ENCODE results near the gene ZNF423. TPM values are rescaled to one million over a fixed set of nuclear protein-coding genes. Genes with fewer than 3 reads are reported as not detected.
A peak's percentile ranks its signal among the peaks of the same experiment; 100 is the strongest.

ZNF423 gene
- total and polyA plus RNA-seq, 2 experiments from 2014 or later, result 14.9 to 41.8 TPM

DNA sequence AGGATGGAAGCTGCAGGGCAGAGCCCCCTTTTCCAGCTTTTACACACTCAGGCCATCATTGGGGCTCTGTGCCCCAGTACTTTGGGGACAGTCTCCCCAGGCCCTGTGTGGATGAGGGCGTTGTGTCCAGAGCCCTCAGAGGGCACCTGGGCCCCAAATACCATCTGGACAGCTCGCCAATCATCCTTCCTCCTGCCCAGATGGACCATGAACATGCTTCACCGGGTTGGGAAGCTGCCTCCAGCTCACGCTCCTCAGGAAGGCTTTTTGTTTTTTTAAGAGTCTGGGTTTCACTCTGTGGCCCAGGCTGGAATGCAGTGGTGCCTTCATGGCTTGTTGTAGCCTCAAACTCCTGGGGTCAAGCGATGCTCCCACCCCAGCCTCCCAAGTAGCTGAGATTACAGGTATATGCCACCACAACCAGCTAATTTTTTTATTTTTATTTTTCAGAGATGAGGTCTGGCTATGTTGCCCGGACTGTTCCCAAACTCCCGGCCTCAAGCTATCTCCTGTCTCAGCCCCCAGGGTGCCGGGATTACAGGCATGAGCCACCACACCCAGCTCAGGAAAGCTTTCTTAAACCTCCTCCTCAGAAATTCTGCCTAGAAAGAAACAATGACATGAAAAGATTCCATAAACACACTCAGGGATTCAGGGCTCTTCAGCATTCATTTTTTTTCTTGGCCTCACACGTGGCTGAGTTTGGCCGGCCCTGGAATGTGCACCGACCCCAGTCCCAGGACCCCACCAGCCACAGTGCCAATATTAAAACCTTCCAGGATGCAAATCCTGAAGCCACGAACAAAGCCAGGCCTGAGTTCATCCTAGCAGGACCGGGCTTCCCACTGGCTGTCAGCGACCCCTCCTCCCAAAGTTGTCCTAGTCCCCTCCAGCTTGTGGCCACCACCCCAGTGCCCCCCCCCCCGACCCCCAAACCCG is 27.4 kb upstream of the ZNF423 start:
- Mint-ChIP-seq H3K4me3 (no peak overlapping the region), H3K27me3 (ENCODE audit: insufficient read depth, low read depth, poor library complexity) (no peaks in the 10 kb centered on the region), H3K9me3 (no peaks in the 10 kb centered on the region), H3K36me3 (ENCODE audit: low read depth) (no peaks in the 10 kb centered on the region), H3K27ac (no peak overlapping the region), H3K4me1 (peaks cover 12% of the 10 kb centered on the region)
- Histone ChIP-seq H2AFZ (peak overlapping the region; percentile 81), H3K4me2 (0 out of 2 replicates have a peak overlapping the region, but pooled peaks have one; percentile 17), H4K20me1 (replicated peaks; ENCODE audit: insufficient read depth) (no peaks in the 10 kb centered on the region), H3K27ac (ENCODE audit: low read depth) (no peak overlapping the region), H3K4me3 (no peak overlapping the region), H3K4me1 (ENCODE audit: insufficient read depth) (peaks cover 10% of the 10 kb centered on the region; the same call in 1 of the 2 replicates), H3K9me2 (ENCODE audit: insufficient read depth) (no peaks in the 10 kb centered on the region), H3K36me3 (ENCODE audit: insufficient read depth) (no peaks in the 10 kb centered on the region), H3K27me3 (ENCODE audit: insufficient read depth) (no peaks in the 10 kb centered on the region), H3K79me2 (replicated peaks; ENCODE audit: insufficient read depth) (no peaks in the 10 kb centered on the region), H3F3A (replicated peaks; ENCODE audit: low read depth) (no peaks in the 10 kb centered on the region)
- peak; percentile 50 for ATAC-seq
- no peak for DNase-seq (ENCODE audit: low spot score)
- TF ChIP-seq ZNF114 (CRISPR knock-in tag; IDR thresholded peaks at IDR 0.05) (no peak), EZH2phosphoT487 (IDR thresholded peaks at IDR 0.05; ENCODE audit: unreplicated experiment) (no peak), STAT1 (IDR thresholded peaks at IDR 0.05; ENCODE audit: unreplicated experiment) (no peak)

GRCh38 chr16:49881890-49882289 is 26.0 kb upstream of the ZNF423 start:
- H3K27me3 Mint-ChIP-seq (ENCODE audit: insufficient read depth, low read depth, poor library complexity), result peaks cover 7% of the 10 kb centered on the region
- no peak for TF ChIP-seq JUNB (IDR thresholded peaks at IDR 0.05; ENCODE audit: unreplicated experiment)
- TF ChIP-seq, protein P1, sequence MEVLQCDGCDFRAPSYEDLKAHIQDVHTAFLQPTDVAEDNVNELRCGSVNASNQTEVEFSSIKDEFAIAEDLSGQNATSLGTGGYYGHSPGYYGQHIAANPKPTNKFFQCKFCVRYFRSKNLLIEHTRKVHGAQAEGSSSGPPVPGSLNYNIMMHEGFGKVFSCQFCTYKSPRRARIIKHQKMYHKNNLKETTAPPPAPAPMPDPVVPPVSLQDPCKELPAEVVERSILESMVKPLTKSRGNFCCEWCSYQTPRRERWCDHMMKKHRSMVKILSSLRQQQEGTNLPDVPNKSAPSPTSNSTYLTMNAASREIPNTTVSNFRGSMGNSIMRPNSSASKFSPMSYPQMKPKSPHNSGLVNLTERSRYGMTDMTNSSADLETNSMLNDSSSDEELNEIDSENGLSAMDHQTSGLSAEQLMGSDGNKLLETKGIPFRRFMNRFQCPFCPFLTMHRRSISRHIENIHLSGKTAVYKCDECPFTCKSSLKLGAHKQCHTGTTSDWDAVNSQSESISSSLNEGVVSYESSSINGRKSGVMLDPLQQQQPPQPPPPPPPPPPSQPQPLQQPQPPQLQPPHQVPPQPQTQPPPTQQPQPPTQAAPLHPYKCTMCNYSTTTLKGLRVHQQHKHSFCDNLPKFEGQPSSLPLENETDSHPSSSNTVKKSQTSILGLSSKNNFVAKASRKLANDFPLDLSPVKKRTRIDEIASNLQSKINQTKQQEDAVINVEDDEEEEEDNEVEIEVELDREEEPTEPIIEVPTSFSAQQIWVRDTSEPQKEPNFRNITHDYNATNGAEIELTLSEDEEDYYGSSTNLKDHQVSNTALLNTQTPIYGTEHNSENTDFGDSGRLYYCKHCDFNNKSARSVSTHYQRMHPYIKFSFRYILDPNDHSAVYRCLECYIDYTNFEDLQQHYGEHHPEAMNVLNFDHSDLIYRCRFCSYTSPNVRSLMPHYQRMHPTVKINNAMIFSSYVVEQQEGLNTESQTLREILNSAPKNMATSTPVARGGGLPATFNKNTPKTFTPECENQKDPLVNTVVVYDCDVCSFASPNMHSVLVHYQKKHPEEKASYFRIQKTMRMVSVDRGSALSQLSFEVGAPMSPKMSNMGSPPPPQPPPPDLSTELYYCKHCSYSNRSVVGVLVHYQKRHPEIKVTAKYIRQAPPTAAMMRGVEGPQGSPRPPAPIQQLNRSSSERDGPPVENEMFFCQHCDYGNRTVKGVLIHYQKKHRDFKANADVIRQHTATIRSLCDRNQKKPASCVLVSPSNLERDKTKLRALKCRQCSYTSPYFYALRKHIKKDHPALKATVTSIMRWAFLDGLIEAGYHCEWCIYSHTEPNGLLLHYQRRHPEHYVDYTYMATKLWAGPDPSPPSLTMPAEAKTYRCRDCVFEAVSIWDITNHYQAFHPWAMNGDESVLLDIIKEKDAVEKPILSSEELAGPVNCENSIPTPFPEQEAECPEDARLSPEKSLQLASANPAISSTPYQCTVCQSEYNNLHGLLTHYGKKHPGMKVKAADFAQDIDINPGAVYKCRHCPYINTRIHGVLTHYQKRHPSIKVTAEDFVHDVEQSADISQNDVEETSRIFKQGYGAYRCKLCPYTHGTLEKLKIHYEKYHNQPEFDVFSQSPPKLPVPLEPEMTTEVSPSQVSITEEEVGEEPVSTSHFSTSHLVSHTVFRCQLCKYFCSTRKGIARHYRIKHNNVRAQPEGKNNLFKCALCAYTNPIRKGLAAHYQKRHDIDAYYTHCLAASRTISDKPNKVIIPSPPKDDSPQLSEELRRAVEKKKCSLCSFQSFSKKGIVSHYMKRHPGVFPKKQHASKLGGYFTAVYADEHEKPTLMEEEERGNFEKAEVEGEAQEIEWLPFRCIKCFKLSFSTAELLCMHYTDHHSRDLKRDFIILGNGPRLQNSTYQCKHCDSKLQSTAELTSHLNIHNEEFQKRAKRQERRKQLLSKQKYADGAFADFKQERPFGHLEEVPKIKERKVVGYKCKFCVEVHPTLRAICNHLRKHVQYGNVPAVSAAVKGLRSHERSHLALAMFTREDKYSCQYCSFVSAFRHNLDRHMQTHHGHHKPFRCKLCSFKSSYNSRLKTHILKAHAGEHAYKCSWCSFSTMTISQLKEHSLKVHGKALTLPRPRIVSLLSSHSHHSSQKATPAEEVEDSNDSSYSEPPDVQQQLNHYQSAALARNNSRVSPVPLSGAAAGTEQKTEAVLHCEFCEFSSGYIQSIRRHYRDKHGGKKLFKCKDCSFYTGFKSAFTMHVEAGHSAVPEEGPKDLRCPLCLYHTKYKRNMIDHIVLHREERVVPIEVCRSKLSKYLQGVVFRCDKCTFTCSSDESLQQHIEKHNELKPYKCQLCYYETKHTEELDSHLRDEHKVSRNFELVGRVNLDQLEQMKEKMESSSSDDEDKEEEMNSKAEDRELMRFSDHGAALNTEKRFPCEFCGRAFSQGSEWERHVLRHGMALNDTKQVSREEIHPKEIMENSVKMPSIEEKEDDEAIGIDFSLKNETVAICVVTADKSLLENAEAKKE (CRISPR knock-in tag; IDR thresholded peaks at IDR 0.05), result no peak
- no peak for TF ChIP-seq EZH2phosphoT487 (IDR thresholded peaks at IDR 0.05; ENCODE audit: unreplicated experiment)
- no peak for TF ChIP-seq ZNF331 (CRISPR knock-in tag; IDR thresholded peaks at IDR 0.05; ENCODE audit: low read depth)
- TF ChIP-seq POLR2AphosphoS5 (IDR thresholded peaks at IDR 0.05; ENCODE audit: low read depth), result no peak
- no peak for TF ChIP-seq NANOG (IDR thresholded peaks at IDR 0.05; ENCODE audit: borderline replicate concordance)
- TF ChIP-seq, protein P2, sequence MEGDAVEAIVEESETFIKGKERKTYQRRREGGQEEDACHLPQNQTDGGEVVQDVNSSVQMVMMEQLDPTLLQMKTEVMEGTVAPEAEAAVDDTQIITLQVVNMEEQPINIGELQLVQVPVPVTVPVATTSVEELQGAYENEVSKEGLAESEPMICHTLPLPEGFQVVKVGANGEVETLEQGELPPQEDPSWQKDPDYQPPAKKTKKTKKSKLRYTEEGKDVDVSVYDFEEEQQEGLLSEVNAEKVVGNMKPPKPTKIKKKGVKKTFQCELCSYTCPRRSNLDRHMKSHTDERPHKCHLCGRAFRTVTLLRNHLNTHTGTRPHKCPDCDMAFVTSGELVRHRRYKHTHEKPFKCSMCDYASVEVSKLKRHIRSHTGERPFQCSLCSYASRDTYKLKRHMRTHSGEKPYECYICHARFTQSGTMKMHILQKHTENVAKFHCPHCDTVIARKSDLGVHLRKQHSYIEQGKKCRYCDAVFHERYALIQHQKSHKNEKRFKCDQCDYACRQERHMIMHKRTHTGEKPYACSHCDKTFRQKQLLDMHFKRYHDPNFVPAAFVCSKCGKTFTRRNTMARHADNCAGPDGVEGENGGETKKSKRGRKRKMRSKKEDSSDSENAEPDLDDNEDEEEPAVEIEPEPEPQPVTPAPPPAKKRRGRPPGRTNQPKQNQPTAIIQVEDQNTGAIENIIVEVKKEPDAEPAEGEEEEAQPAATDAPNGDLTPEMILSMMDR (conservative IDR thresholded peaks at IDR 0.05; ENCODE audit: low read depth in 2 of 2), result no peak
- TF ChIP-seq EZH2 (IDR thresholded peaks at IDR 0.05; ENCODE audit: low read depth, unreplicated experiment), result no peak
- TF ChIP-seq, protein P3, sequence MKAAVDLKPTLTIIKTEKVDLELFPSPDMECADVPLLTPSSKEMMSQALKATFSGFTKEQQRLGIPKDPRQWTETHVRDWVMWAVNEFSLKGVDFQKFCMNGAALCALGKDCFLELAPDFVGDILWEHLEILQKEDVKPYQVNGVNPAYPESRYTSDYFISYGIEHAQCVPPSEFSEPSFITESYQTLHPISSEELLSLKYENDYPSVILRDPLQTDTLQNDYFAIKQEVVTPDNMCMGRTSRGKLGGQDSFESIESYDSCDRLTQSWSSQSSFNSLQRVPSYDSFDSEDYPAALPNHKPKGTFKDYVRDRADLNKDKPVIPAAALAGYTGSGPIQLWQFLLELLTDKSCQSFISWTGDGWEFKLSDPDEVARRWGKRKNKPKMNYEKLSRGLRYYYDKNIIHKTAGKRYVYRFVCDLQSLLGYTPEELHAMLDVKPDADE (IDR thresholded peaks at IDR 0.05), result no peak
- TF ChIP-seq ZNF114 (CRISPR knock-in tag; IDR thresholded peaks at IDR 0.05), result no peak

More at GRCh38 chr16:49881890-49882289, 26.0 kb upstream of the ZNF423 start:
- Histone ChIP-seq H3K79me2 (replicated peaks; ENCODE audit: insufficient read depth) (no peaks in the 10 kb centered on the region), H3K27me3 (ENCODE audit: insufficient read depth) (no peaks in the 10 kb centered on the region), H3K27ac (ENCODE audit: low read depth) (no peak overlapping the region), H2AFZ (no peak overlapping the region), H3K4me1 (ENCODE audit: insufficient read depth) (peaks cover 10% of the 10 kb centered on the region; the same call in 1 of the 2 replicates), H3K4me3 (no peak overlapping the region), H3F3A (replicated peaks; ENCODE audit: low read depth) (no peaks in the 10 kb centered on the region), H3K9me2 (ENCODE audit: insufficient read depth) (no peaks in the 10 kb centered on the region), H3K4me2 (no peak overlapping the region), H3K36me3 (ENCODE audit: insufficient read depth) (no peaks in the 10 kb centered on the region), H4K20me1 (replicated peaks; ENCODE audit: insufficient read depth) (no peaks in the 10 kb centered on the region)
- Mint-ChIP-seq H3K36me3 (ENCODE audit: low read depth) (no peaks in the 10 kb centered on the region), H3K27ac (no peak overlapping the region), H3K9me3 (no peaks in the 10 kb centered on the region), H3K4me3 (no peak overlapping the region), H3K4me1 (peaks cover 12% of the 10 kb centered on the region)
- ATAC-seq (no peak), DNase-seq (ENCODE audit: low spot score) (no peak)
